Adrenal gland (tissue), 12 donors: ENCODE measurements around the gene FILIP1. TPM values are rescaled to one million over a fixed set of nuclear protein-coding genes. Genes with fewer than 3 reads are reported as not detected.

Source experiments
- DNase-seq, 7 donors: peaks; one replicate each; pipeline ENCODE4 v3.0.0-alpha.2; 2019 to 2020
- H3K27ac ChIP-seq, 5 donors: fragments of 200-600 bp; sonication (generic) in 4 of 5; 1 replicate in 3 of 5; 2 replicates in 2 of 5; pipeline versions ENCODE4 v1.5.1 to v1.8.0; 2016 to 2020; ENCODE audit warnings: mild to moderate bottlenecking in 1 of 5
- H3K27me3 ChIP-seq: fragments of 200-600 bp; 2 replicates; pipeline ENCODE4 v1.8.0; 2021
- H3K36me3 ChIP-seq, 2 donors: fragments of 200-600 bp; replicated peaks in 1 of 2; 1 replicate in 1 of 2; 2 replicates in 1 of 2; pipeline versions ENCODE4 v1.5.1 to v1.8.0; 2018 to 2022
- H3K4me1 ChIP-seq, 2 donors: fragments of 200-600 bp; replicated peaks in 1 of 2; 1 replicate in 1 of 2; 2 replicates in 1 of 2; pipeline versions ENCODE4 v1.5.1 to v1.8.0; 2018 to 2021
- H3K4me3 ChIP-seq, 4 donors: fragments of 200-600 bp; sonication (generic) in 3 of 4; one replicate each; pipeline ENCODE4 v1.5.1; 2016 to 2018
- H3K9me3 ChIP-seq, 3 donors: fragments of 200-600 bp; sonication (generic) in 1 of 3; replicated peaks in 1 of 3; 1 replicate in 2 of 3; 2 replicates in 1 of 3; pipeline versions ENCODE4 v1.5.1 to v1.8.0; 2016 to 2021
- POLR2A ChIP-seq, 2 donors: fragments of 450-650 bp; IDR thresholded peaks; one replicate each; pipeline ENCODE4 v1.6.1; 2017; ENCODE audit warnings: antibody characterized with exemption in 2 of 2, mild to moderate bottlenecking in 2 of 2, moderate library complexity in 1 of 2
- WGBS, 4 donors: extraction: QIAGEN DNeasy Blood & Tissue Kit in 2 of 4; methylation state at CpG; one replicate each; pipeline versions ENCODE4 v1.1.5 to v1.1.7; 2013 to 2017; 5-methylcytosine and 5-hydroxymethylcytosine counted together
- intact Hi-C, 2 donors: fragments of 100-400 bp; cut with DNase I; formaldehyde crosslinking; loops; one replicate each; pipeline versions ENCODE4 v1.14.1 to v1.15.0; 2022 to 2023
- microRNA-seq, 3 donors: library from miRNA; unstranded; fragments of <30 nt; microRNA quantifications; one replicate each; pipeline ENCODE4, GENCODE V29; 2017 to 2020
- polyA plus RNA-seq, 3 donors: library from polyadenylated mRNA; stranded (reverse); fragments of 200-250 nt in 2 of 3; fragments of 350-450 nt in 1 of 3; fragmentation: Illumina TruSeq in 1 of 3; extraction: RNeasy Lipid Tissue Mini Kit (QIAGEN cat#74804) in 1 of 3; gene quantifications; one replicate each; pipeline ENCODE4 v1.2.3, GENCODE V29; 2013 to 2014
- small RNA-seq, 2 donors: library from RNA; depleted of rRNA; stranded (forward); fragments of <200 nt; gene quantifications; one replicate each; pipeline ENCODE3, GENCODE V24; 2016
- total RNA-seq, 9 donors: library from RNA; depleted of rRNA in 4 of 9; stranded (reverse); fragments of >200 nt in 4 of 9; fragments of 120-200 nt in 1 of 9; fragmentation: NEBNext Ultra II Directional in 1 of 9; extraction: Animal tissue kit (Norgen Biotek cat#: 25700) in 1 of 9; gene quantifications; one replicate each; pipeline versions ENCODE4 v1.1.0 to v1.2.4, GENCODE V29; 2013 to 2023
- TF ChIP-seq, protein P1 (sequence below), 6 experiments: fragments of 450-650 bp in 4 of 6; fragments of 200-600 bp in 2 of 6; sonication (generic) in 1 of 6; IDR thresholded peaks; 1 replicate in 5 of 6; 2 replicates in 1 of 6; pipeline versions ENCODE4 v1.5.1 to v1.8.0; 2016 to 2021; ENCODE audit warnings: antibody characterized with exemption in 6 of 6, mild to moderate bottlenecking in 2 of 6, moderate library complexity in 1 of 6
- donor health status: healthy with polysubstance abuse.
- donor health status: Bipolar disorder and iron deficiency.
- donor health status: DM: yes; HTN: yes; CAD: no.
- donor health status: DM: no; HTN: no; CAD: no.
- donor health status: DM: no; HTN: no; CAD: no.
- donor health status: DM: yes; HTN: yes; CAD: no.

FILIP1 gene
- total and polyA plus RNA-seq, 12 donors = 0.94 to 8.0 (median 2.3) TPM

DNA sequence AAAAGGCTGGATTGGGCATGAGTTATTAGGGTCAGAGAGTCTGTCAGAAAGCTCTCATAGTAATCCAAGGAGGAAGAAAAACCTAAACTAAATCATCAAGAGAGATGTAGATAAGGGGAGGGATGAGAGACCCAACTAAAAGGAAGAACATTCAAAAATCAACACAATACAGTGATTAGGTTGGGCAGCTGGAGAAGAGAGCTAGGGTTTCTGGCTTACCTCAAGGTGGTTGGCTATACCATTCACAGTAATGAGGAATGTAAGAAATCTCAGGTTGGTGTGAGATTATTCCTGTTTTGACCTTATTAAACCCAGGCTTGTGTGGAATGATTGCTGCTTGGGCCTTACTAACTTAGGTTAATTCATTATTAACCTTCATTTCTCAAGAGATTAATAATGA lies 243.8 kb downstream of the FILIP1 start:
- no peak for DNase-seq
- Histone ChIP-seq H3K27ac (no peak overlapping the region), H3K9me3 (no peaks in the 10 kb centered on the region), H3K4me1 (peaks cover 0 to under 1% of the 10 kb centered on the region in 2 donors), H3K4me3 (no peak overlapping the region), H3K36me3 (no peaks in the 10 kb centered on the region), H3K27me3 (no peaks in the 10 kb centered on the region)
- intact Hi-C loops = no loop called here
- TF ChIP-seq, protein P1, sequence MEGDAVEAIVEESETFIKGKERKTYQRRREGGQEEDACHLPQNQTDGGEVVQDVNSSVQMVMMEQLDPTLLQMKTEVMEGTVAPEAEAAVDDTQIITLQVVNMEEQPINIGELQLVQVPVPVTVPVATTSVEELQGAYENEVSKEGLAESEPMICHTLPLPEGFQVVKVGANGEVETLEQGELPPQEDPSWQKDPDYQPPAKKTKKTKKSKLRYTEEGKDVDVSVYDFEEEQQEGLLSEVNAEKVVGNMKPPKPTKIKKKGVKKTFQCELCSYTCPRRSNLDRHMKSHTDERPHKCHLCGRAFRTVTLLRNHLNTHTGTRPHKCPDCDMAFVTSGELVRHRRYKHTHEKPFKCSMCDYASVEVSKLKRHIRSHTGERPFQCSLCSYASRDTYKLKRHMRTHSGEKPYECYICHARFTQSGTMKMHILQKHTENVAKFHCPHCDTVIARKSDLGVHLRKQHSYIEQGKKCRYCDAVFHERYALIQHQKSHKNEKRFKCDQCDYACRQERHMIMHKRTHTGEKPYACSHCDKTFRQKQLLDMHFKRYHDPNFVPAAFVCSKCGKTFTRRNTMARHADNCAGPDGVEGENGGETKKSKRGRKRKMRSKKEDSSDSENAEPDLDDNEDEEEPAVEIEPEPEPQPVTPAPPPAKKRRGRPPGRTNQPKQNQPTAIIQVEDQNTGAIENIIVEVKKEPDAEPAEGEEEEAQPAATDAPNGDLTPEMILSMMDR (IDR thresholded peaks at IDR 0.05) = no peak
- TF ChIP-seq POLR2A (IDR thresholded peaks at IDR 0.05) = no peak

DNA sequence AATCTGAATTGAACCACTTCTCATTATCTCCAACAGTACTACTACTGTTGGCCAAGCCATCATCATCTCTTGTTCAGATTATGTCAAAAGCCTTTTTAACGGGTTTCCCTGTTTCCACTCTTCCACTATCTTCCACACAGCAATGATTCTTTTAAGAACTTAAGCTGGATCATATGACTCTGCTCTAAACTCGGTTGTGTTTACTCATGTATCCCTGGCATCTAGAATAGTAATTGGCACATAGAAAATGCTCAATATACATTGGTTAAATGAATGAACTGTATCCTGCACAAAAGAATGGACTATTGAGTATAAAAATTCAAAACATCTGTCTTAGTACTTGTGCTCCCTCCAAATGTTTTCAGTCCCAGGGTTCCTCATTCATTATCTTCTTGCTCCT lies 247.2 kb downstream of the FILIP1 start:
- DNase-seq = no peak
- no peak for TF ChIP-seq POLR2A (IDR thresholded peaks at IDR 0.05)
- TF ChIP-seq, protein P1 (IDR thresholded peaks at IDR 0.05) = no peak
- no peaks in the 10 kb centered on the region for H3K9me3 ChIP-seq
- WGBS, 4 donors = 58 to 69% (median 66%) methylated on average over 2 of the region's 2 CpGs
- H3K4me3 ChIP-seq = no peak overlapping the region
- H3K4me1 ChIP-seq = peaks cover 3 to 22% of the 10 kb centered on the region in 2 donors
- no peaks in the 10 kb centered on the region for H3K27me3 ChIP-seq
- no peaks in the 10 kb centered on the region for H3K36me3 ChIP-seq
- no peak overlapping the region for H3K27ac ChIP-seq
- intact Hi-C loops = no loop called here

DNA sequence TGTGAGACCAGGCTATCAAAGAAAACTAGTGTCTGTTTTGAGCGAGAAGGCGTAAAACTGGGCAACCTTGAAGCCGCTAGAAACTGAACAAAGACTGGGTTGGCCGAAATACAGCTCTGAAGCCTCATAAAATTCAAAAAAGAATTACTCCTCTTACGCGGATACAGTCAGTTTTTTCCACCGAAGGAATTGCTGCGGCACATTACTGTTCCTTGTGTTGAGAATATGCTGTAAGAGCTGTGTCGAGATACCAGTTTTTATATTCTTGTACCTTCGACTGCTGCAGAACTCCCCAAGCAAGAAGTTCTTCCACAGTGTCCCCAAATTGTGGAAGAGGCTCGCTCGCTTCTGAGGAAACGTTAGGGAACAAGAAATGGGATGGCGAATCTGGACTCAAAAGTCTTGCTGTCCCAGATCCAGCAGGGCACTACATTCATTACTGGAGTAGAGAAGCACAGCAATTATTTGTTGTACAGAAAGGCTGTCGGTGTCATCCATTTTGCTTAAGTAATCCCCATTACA lies 249.5 kb downstream of the FILIP1 start:
- H3K4me3 ChIP-seq = peak overlapping the region in 3 of 4 donors; percentile 80 to 96 (median 85)
- TF ChIP-seq, protein P1 (IDR thresholded peaks at IDR 0.05) = no peak
- TF ChIP-seq POLR2A (IDR thresholded peaks at IDR 0.05) = peak in 1 of 2 donors; percentile 11
- peak overlapping the region; percentile 51 to 98 (median 90) for H3K27ac ChIP-seq
- H3K4me1 ChIP-seq = peaks cover 6 to 27% of the 10 kb centered on the region in 2 donors
- peaks cover 0 to 11% of the 10 kb centered on the region in 2 donors for H3K36me3 ChIP-seq
- intact Hi-C loops = no loop called here
- 15 to 23% (median 18%) methylated on average over 15 of the region's 15 CpGs for WGBS, 4 donors
- peak in 2 of 7 donors; percentile 8 to 19 for DNase-seq
- no peaks in the 10 kb centered on the region for H3K9me3 ChIP-seq
- H3K27me3 ChIP-seq = no peaks in the 10 kb centered on the region

DNA sequence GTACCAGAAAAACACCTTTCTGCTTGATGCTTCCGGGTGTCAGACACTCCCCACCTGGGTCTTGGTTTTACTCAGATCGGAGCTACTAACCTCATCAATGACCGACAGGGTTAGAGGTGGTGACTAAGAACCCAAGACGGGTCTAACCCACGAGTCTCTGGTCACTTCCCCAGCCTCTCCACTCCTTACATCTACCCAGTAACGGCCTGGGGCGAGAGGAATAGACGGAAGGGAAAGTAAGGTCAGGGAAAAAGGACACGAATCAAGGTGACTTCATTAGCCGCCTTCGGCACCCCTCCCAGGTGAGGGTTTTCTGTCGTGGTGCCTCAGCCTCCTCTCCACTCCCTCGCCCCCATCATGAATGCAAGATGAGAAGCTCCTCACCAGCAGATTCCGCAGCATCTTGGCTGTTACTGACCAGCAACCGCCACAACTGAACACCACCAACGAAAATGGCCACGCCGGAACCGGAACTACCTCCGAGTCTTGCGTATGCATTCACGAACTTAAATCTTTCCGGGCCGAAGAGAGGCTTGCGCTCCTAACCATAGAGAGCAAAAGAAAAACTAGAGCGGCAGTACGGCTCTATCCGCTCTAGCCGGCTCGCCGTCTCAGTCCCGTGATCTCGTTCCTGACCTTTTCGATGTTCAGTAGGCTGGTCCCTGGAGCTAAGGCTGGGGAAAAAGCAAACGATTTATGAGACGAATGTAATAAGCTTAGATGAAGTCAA lies 250.1 kb downstream of the FILIP1 start, which contains the start of gene COX7A2:
TSS of gene COX7A2 (minus strand) at position 469 of the 730 bp plus-strand sequence. CDS start at position 402, 67 bp downstream.
- peak within 1 kb of the TSS; percentile 51 to 98 (median 90) for H3K27ac ChIP-seq
- no peaks in the 10 kb centered on the region for H3K9me3 ChIP-seq
- no peaks in the 10 kb centered on the region for H3K27me3 ChIP-seq
- H3K4me1 ChIP-seq = peaks cover 6 to 27% of the 10 kb centered on the region in 2 donors
- peak; percentile 88 to 97 (median 94) for DNase-seq
- TF ChIP-seq, protein P1 (IDR thresholded peaks at IDR 0.05) = no peak
- TF ChIP-seq POLR2A (IDR thresholded peaks at IDR 0.05) = peak; percentile 57 to 89
- intact Hi-C loops = no loop called here
- WGBS, 4 donors = 0 to 2% (median 0%) methylated on average over 34 to 36 of the region's 36 CpGs
- H3K36me3 ChIP-seq = peaks cover 0 to 16% of the 10 kb centered on the region in 2 donors
- peak within 1 kb of the TSS; percentile 56 to 96 (median 82) for H3K4me3 ChIP-seq

Small RNAs within 50 kb of the gene (microRNA-seq; reads per million reads assigned to microRNA genes)
- 0 reads per million in 3 donors for gene MIR4463

Small RNAs within 50 kb of the gene (small RNA-seq; reads per million reads assigned to genes)
- gene MIR4463 (0 reads per million in 2 donors), gene RF00012 (0 reads per million in 2 donors), gene RNU1-34P (0 reads per million in 2 donors)

Other genes starting within 250 kb of the FILIP1 start
- gene COX7A2, start 250.0 kb downstream of the FILIP1 start, total RNA-seq = 100 to 1,000 TPM; 150 to 675 (median 343) TPM
- gene COX7A2, start 250.0 kb downstream of the FILIP1 start, polyA plus RNA-seq = 100 to 1,000 TPM; 304 to 542 (median 329) TPM
- gene TMEM30A, start 209.0 kb downstream of the FILIP1 start, total RNA-seq = 100 to 1,000 TPM in 2 of 9 donors, 10 to 100 TPM in 7; 45.3 to 134 (median 71.3) TPM
- gene TMEM30A, start 209.0 kb downstream of the FILIP1 start, polyA plus RNA-seq = 10 to 100 TPM; 33.7 to 74.2 (median 34.0) TPM
- 10 to 100 TPM; 47.6 to 98.5 (median 77.7) TPM for gene SENP6, start 108.1 kb upstream of the FILIP1 start, total RNA-seq
- 10 to 100 TPM; 43.0 to 83.0 (median 52.5) TPM for gene SENP6, start 108.1 kb upstream of the FILIP1 start, polyA plus RNA-seq